Type B pancreatic cell (in vitro differentiated cells): ENCODE results near the gene LRRC55. TPM values are rescaled to one million over a fixed set of nuclear protein-coding genes. Genes with fewer than 3 reads are reported as not detected.

Experiments used
- DNase-seq: peaks from one replicate; pipeline ENCODE4 v3.0.0; 2021; ENCODE audit warnings: mixed read lengths; ENCODE audit not compliant: unreplicated experiment; ENCODE audit errors: extremely low spot score
- H3K27ac Mint-ChIP-seq: 2 replicates; pipeline ENCODE4 v1.8.0; 2021; ENCODE audit warnings: mild to moderate bottlenecking, mixed read lengths
- H3K27me3 Mint-ChIP-seq: 2 replicates; pipeline ENCODE4 v1.8.0; 2021; ENCODE audit warnings: mixed read lengths
- H3K36me3 Mint-ChIP-seq: 2 replicates; pipeline ENCODE4 v1.8.0; 2021; ENCODE audit warnings: mixed read lengths
- H3K4me1 Mint-ChIP-seq: one replicate; pipeline ENCODE4 v1.8.0; 2021; ENCODE audit warnings: mixed read lengths; ENCODE audit not compliant: unreplicated experiment
- H3K4me3 Mint-ChIP-seq: 2 replicates; pipeline ENCODE4 v1.8.0; 2021; ENCODE audit warnings: mild to moderate bottlenecking, mixed read lengths
- H3K9me3 Mint-ChIP-seq: 2 replicates; pipeline ENCODE4 v1.8.0; 2021; ENCODE audit warnings: mixed read lengths
- CTCF ChIP-seq: fragments of 200-600 bp; sonication (generic); conservative IDR thresholded peaks from 2 replicates; pipeline ENCODE4 v1.5.0; 2021; ENCODE audit warnings: antibody characterized with exemption, mild to moderate bottlenecking
- total RNA-seq: library from RNA; stranded (reverse); gene quantifications from 2 replicates; pipeline ENCODE4 v1.2.1, GENCODE V29; 2021; ENCODE audit warnings: low replicate concordance

LRRC55 gene
- total RNA-seq, 1 donor from 2014 or later: 2.9 TPM

- H3K9me3 Mint-ChIP-seq: no peaks in the 10 kb centered on the region
- H3K4me1 Mint-ChIP-seq: no peaks in the 10 kb centered on the region
- H3K36me3 Mint-ChIP-seq: no peaks in the 10 kb centered on the region
- TF ChIP-seq CTCF: no peak
- DNase-seq: no peak
- H3K4me3 Mint-ChIP-seq: no peak overlapping the region
- H3K27me3 Mint-ChIP-seq: peaks cover 3% of the 10 kb centered on the region
- no peak overlapping the region for H3K27ac Mint-ChIP-seq
Measured at GRCh38 chr11:57143459-57143858, 38.3 kb upstream of the LRRC55 start.

- Mint-ChIP-seq H3K27me3 (peaks cover 3% of the 10 kb centered on the region), H3K9me3 (no peaks in the 10 kb centered on the region), H3K4me1 (no peaks in the 10 kb centered on the region), H3K4me3 (no peak overlapping the region), H3K36me3 (no peaks in the 10 kb centered on the region), H3K27ac (peak overlapping the region; percentile 3)
- no peak for TF ChIP-seq CTCF
- no peak for DNase-seq
Measured at GRCh38 chr11:57144075-57144474, 37.7 kb upstream of the LRRC55 start.

- Mint-ChIP-seq H3K27ac (peak overlapping the region; percentile 3), H3K4me3 (no peak overlapping the region), H3K36me3 (no peaks in the 10 kb centered on the region)
Measured at GRCh38 chr11:57144531-57145320, 37.0 kb upstream of the LRRC55 start.

GRCh38 chr11:57146301-57146700 lies 35.5 kb upstream of the LRRC55 start:
- H3K27me3 Mint-ChIP-seq: peaks cover 3% of the 10 kb centered on the region
- TF ChIP-seq CTCF: no peak
- no peak overlapping the region for H3K27ac Mint-ChIP-seq
- no peak overlapping the region for H3K4me3 Mint-ChIP-seq
- peaks cover 4% of the 10 kb centered on the region for H3K4me1 Mint-ChIP-seq
- H3K36me3 Mint-ChIP-seq: no peaks in the 10 kb centered on the region
- H3K9me3 Mint-ChIP-seq: no peaks in the 10 kb centered on the region
- DNase-seq: no peak

More at GRCh38 chr11:57144531-57145320, 37.0 kb upstream of the LRRC55 start:
- H3K27me3 Mint-ChIP-seq: peaks cover 3% of the 10 kb centered on the region
- no peak for TF ChIP-seq CTCF
- DNase-seq: no peak
- H3K4me1 Mint-ChIP-seq: no peaks in the 10 kb centered on the region
- H3K9me3 Mint-ChIP-seq: no peaks in the 10 kb centered on the region

- no peak for TF ChIP-seq CTCF
- Mint-ChIP-seq H3K4me1 (peaks cover 4% of the 10 kb centered on the region), H3K9me3 (no peaks in the 10 kb centered on the region), H3K4me3 (no peak overlapping the region), H3K27me3 (peaks cover 3% of the 10 kb centered on the region), H3K27ac (no peak overlapping the region), H3K36me3 (no peaks in the 10 kb centered on the region)
- DNase-seq: no peak
Measured at GRCh38 chr11:57148621-57149020, 33.1 kb upstream of the LRRC55 start.
